Large intestine (tissue), 3 donors: ENCODE results near the gene CDCA3. TPM values are rescaled to one million over a fixed set of nuclear protein-coding genes. Genes with fewer than 3 reads are reported as not detected.
A peak's percentile ranks its signal among the peaks of the same experiment; 100 is the strongest.

Source experiments
- DNase-seq, 2 donors: peaks; one replicate each; pipeline versions ENCODE4 v3.0.0 to v3.0.0-alpha.2; 2013
- H3K27ac ChIP-seq: one replicate; pipeline ENCODE4 v1.5.1; 2013; ENCODE audit warnings: low read length
- H3K27me3 ChIP-seq: 2 replicates; pipeline ENCODE4 v1.6.1; 2013; ENCODE audit warnings: low read length; ENCODE audit not compliant: control insufficient read depth, insufficient read depth
- H3K36me3 ChIP-seq: 2 replicates; pipeline ENCODE4 v1.6.1; 2013; ENCODE audit warnings: low read length; ENCODE audit not compliant: control insufficient read depth, insufficient read depth
- H3K4me1 ChIP-seq: one replicate; pipeline ENCODE4 v1.6.1; 2013; ENCODE audit warnings: low read length; ENCODE audit not compliant: control insufficient read depth, insufficient read depth
- H3K4me3 ChIP-seq: one replicate; pipeline ENCODE4 v1.5.1; 2013; ENCODE audit warnings: low read length
- H3K9me3 ChIP-seq: one replicate; pipeline ENCODE4 v1.6.1; 2013; ENCODE audit warnings: mild to moderate bottlenecking, low read depth, low read length, moderate library complexity; ENCODE audit not compliant: control insufficient read depth
- WGBS: methylation state at CpG from one replicate; pipeline ENCODE4 v1.1.5; 2013; ENCODE audit warnings: low lambda C conversion rate; ENCODE audit not compliant: insufficient coverage; 5-methylcytosine and 5-hydroxymethylcytosine counted together
- polyA plus RNA-seq: library from polyadenylated mRNA; unstranded; fragments of 120-200 nt; gene quantifications from one replicate; pipeline ENCODE4 v1.2.1, GENCODE V29; 2013

The CDCA3 gene
- polyA plus RNA-seq, 1 donor, result 29.1 TPM

DNA sequence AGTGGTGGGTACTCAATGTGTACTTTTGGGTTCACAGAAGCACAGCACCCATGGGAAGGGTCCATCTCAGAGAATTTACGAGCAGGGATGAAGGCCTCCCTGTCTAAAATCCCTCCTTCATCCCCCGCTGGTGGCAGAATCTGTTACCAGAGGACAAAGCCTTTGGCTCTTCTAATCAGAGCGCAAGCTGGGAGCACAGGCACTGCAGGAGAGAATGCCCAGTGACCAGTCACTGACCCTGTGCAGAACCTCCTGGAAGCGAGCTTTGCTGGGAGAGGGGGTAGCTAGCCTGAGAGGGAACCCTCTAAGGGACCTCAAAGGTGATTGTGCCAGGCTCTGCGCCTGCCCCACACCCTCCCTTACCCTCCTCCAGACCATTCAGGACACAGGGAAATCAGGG, 30.9 kb downstream of the CDCA3 start:
- H3K27me3 ChIP-seq, result peaks cover 25% of the 10 kb centered on the region
- DNase-seq, result no peak
- no peak overlapping the region for H3K27ac ChIP-seq
- WGBS, result no CpG with 5 or more reads among the region's 5 CpGs
- H3K9me3 ChIP-seq, result no peaks in the 10 kb centered on the region
- H3K36me3 ChIP-seq, result no peaks in the 10 kb centered on the region
- peaks cover 15% of the 10 kb centered on the region for H3K4me1 ChIP-seq
- no peak overlapping the region for H3K4me3 ChIP-seq

DNA sequence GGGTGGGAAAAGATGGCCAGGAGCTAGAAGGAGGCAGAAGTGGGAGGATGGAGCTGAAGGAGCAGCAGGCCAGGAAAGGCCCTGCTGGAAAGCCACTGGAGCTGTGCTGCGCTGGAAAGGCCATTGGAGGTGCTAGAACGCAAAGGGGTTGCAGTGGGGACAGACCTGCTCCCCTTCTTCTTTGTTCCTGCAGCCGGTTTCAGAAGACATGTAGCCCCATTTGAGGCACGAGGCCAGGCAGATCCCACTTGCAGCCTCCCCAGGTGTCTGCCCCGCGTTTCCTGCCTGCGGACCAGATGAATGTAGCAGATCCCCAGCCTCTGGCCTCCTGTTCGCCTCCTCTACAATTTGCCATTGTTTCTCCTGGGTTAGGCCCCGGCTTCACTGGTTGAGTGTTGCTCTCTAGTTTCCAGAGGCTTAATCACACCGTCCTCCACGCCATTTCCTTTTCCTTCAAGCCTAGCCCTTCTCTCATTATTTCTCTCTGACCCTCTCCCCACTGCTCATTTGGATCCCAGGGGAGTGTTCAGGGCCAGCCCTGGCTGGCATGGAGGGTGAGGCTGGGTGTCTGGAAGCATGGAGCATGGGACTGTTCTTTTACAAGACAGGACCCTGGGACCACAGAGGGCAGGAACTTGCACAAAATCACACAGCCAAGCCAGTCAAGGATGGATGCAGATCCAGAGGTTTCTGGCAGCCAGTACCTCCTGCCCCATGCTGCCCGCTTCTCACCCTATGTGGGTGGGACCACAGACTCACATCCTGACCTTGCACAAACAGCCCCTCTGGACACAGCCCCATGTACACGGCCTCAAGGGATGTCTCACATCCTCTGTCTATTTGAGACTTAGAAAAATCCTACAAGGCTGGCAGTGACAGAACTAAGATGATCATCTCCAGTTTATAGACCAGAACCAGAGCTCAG, 31.7 kb downstream of the CDCA3 start:
- Histone ChIP-seq H3K4me1 (peaks cover 15% of the 10 kb centered on the region), H3K27ac (no peak overlapping the region), H3K36me3 (no peaks in the 10 kb centered on the region), H3K9me3 (no peaks in the 10 kb centered on the region), H3K27me3 (peaks cover 30% of the 10 kb centered on the region), H3K4me3 (no peak overlapping the region)
- WGBS, result 100% methylated on average over 1 of the region's 13 CpGs
- DNase-seq, result no peak

DNA sequence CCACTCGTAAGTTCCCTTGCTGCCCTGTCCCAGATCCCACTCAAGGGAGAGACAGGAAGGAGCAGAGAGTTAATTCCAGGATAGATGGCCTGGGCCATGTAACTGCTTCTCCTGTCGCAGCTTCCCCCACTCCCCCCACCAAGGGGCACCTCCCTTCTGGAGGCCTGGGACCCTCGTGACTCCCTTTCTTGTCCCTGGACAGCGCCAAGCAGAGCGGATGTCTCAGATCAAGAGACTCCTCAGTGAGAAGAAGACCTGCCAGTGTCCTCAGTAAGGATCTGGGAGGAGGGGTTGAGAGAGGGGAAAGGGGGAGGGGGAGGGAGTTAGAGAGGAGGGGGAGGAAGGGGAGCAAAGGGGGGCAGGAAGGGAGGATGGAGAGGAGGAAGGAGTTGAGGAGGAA, 32.4 kb downstream of the CDCA3 start:
- peak in 1 of 2 donors; percentile 1 for DNase-seq
- no peaks in the 10 kb centered on the region for H3K36me3 ChIP-seq
- no peak overlapping the region for H3K27ac ChIP-seq
- H3K4me3 ChIP-seq, result no peak overlapping the region
- no peaks in the 10 kb centered on the region for H3K9me3 ChIP-seq
- WGBS, result no CpG with 5 or more reads among the region's 5 CpGs
- H3K27me3 ChIP-seq, result peaks cover 35% of the 10 kb centered on the region
- peaks cover 15% of the 10 kb centered on the region for H3K4me1 ChIP-seq

DNA sequence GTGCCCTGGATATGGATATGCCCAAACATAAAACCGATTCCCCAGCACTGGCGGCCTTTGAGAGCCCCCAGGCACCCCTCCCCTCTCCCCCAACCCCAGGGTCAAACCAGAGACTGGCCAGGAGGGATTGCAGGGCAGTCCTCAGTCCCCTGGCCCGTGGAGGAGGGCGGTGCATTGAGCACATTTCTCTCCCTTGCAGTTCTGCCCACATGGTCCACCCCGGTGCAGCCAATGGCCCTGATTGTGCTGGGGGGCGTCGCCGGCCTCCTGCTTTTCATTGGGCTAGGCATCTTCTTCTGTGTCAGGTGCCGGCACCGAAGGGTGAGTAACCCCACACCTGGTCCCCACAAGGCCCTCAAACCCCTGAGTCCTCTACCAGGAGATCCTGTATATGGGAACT, 32.9 kb downstream of the CDCA3 start:
- H3K27ac ChIP-seq, result no peak overlapping the region
- H3K4me1 ChIP-seq, result peaks cover 15% of the 10 kb centered on the region
- WGBS, result no CpG with 5 or more reads among the region's 10 CpGs
- no peaks in the 10 kb centered on the region for H3K9me3 ChIP-seq
- peak in 1 of 2 donors; percentile 3 for DNase-seq
- H3K27me3 ChIP-seq, result peaks cover 33% of the 10 kb centered on the region
- no peaks in the 10 kb centered on the region for H3K36me3 ChIP-seq
- no peak overlapping the region for H3K4me3 ChIP-seq

DNA sequence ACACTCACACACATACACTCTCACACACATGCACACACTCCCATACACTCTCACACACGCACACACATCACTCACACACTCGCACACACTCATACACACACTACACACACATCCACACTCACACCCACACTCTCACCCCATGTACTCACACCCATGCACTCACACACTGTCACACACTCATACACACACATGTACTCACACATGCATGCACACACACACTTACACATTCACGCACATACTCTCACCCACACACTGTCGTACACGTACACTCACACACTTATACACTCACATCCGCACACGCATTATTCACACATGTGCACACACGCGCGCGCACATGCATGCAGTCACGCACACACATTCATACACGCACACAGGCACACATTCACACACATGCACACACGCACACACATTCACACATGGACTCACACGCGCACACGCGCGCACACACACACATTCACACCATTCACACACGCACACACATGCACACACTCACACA, 33.4 kb downstream of the CDCA3 start:
- 100% methylated on average over 4 of the region's 20 CpGs for WGBS

DNA sequence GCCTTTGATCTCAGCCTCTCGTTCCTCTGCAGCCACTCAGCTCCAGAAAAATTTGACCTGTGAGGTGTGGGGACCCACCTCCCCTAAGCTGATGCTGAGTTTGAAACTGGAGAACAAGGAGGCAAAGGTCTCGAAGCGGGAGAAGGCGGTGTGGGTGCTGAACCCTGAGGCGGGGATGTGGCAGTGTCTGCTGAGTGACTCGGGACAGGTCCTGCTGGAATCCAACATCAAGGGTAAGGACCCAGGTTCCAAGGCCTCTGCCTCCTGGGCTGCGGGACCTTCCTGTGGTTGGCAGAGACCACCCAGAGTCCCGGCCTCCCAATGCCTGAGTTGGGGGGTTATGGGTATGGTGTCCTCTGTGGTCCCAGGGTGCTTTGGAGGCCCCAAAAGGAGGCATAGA, 34.0 kb downstream of the CDCA3 start:
- WGBS, result 83% methylated on average over 1 of the region's 8 CpGs
- H3K4me3 ChIP-seq, result no peak overlapping the region
- H3K27ac ChIP-seq, result no peak overlapping the region
- peaks cover 24% of the 10 kb centered on the region for H3K27me3 ChIP-seq
- H3K36me3 ChIP-seq, result no peaks in the 10 kb centered on the region
- H3K9me3 ChIP-seq, result no peaks in the 10 kb centered on the region
- peaks cover 11% of the 10 kb centered on the region for H3K4me1 ChIP-seq
- DNase-seq, result peak in 1 of 2 donors; percentile 1

More for the DNA sequence above, 33.4 kb downstream of the CDCA3 start:
- no peaks in the 10 kb centered on the region for H3K9me3 ChIP-seq
- H3K4me3 ChIP-seq, result no peak overlapping the region
- peak in 1 of 2 donors; percentile 1 for DNase-seq
- H3K4me1 ChIP-seq, result peaks cover 15% of the 10 kb centered on the region
- peaks cover 30% of the 10 kb centered on the region for H3K27me3 ChIP-seq
- no peak overlapping the region for H3K27ac ChIP-seq
- no peaks in the 10 kb centered on the region for H3K36me3 ChIP-seq

DNA sequence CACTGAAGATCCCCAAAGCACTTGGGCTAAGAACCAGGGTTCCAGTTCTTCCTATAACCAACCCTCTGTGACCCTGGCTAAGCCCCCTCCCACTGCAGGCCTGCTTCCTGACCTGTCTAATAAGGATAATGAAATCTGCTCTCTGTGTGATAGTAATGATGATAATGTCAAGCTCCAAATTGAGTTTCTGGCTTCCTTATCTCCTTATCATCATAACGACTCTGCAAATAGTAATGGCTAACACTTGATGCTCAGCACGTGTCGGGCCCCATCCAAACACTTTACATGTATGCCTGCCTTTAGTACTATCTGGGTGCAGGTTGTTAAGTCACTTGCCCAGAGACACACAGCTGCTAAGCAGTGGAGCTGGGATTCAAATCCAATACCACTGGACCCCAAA, 34.5 kb downstream of the CDCA3 start:
- no CpG with 5 or more reads among the region's 3 CpGs for WGBS
- Histone ChIP-seq H3K27me3 (peaks cover 19% of the 10 kb centered on the region), H3K27ac (no peak overlapping the region), H3K4me3 (no peak overlapping the region), H3K4me1 (peaks cover 7% of the 10 kb centered on the region), H3K9me3 (no peaks in the 10 kb centered on the region), H3K36me3 (no peaks in the 10 kb centered on the region)
- DNase-seq, result peak in 1 of 2 donors; percentile 1

DNA sequence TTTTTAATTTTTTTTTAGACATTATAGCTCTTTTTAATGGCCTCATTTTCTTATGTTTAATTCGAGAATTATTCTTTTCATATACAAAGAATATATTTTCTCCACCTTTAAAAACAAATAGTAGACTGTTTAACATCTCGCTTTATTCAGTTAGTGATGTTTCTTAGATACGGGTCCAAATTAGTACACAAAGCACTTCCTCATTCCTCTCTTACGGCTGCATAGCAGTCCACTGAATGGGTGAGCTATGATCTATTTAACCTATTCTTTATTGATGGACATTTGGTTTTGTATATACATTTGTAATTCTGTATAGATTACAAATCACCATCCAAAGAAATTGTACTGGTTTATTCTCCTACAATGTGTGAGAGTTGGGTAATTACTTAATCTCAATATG, 37.7 kb downstream of the CDCA3 start:
- H3K27me3 ChIP-seq, result peaks cover 11% of the 10 kb centered on the region
- H3K36me3 ChIP-seq, result no peaks in the 10 kb centered on the region
- H3K9me3 ChIP-seq, result no peaks in the 10 kb centered on the region
- H3K4me3 ChIP-seq, result no peak overlapping the region
- no peak overlapping the region for H3K27ac ChIP-seq
- DNase-seq, result peak in 1 of 2 donors; percentile 0
- no peaks in the 10 kb centered on the region for H3K4me1 ChIP-seq
- 88% methylated on average over 1 of the region's 4 CpGs for WGBS

DNA sequence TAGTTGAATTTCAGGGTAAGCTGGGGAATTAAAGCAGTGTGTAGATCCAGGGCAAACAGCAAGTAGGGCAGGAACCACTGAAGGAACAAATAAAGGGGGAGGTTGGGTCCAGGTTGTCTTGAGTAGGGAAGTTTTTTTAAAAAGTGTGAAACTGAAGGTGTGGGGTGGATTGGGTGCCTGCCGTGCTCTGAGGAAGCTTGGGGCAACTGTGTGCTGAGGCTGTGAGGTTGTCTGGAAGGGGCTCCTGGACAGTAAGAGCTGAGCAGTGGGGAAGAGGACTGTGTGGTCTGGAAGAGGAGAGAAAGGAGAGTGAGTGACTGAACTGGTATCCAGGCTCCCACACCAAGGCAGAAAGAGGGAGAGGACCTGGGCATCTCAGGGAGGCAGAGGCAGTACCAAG, 40.3 kb downstream of the CDCA3 start:
- Histone ChIP-seq H3K9me3 (no peaks in the 10 kb centered on the region), H3K27ac (no peak overlapping the region), H3K4me1 (no peaks in the 10 kb centered on the region), H3K4me3 (no peak overlapping the region), H3K36me3 (no peaks in the 10 kb centered on the region), H3K27me3 (peaks cover 11% of the 10 kb centered on the region)
- no CpG with 5 or more reads among the region's 1 CpG for WGBS
- no peak for DNase-seq

DNA sequence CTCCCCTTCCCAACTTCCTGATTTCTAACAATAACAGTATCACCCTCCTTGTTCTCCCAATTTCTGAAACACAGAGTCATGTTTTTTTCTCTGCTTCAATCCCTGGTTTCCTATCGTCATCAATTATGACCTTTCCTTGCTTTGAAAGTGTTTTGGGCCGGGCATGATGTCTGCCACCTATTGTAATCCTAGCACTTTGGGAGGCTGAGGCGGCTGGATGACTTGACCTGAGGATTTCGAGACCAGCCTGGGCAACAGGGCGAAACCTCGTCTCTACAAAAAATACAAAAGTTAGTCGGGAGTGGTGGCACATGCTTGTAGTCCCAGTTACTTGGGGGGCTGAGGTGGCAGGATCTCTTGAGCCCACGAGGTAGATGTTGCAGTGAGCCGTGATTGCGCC, 42.0 kb downstream of the CDCA3 start:
- Histone ChIP-seq H3K9me3 (no peaks in the 10 kb centered on the region), H3K4me1 (no peaks in the 10 kb centered on the region), H3K36me3 (no peaks in the 10 kb centered on the region), H3K27ac (no peak overlapping the region), H3K27me3 (peaks cover 3% of the 10 kb centered on the region), H3K4me3 (no peak overlapping the region)
- DNase-seq, result no peak
- no CpG with 5 or more reads among the region's 10 CpGs for WGBS
